HepG2 (cell line): ENCODE results near the gene ANKRD39. TPM values are rescaled to one million over a fixed set of nuclear protein-coding genes. Genes with fewer than 3 reads are reported as not detected.

Experiments
- ATAC-seq: fragments of 200-7000 bp; cut with Tn5 transposase; 3 replicates; pipeline ENCODE4 v1.9.1; 2020; ENCODE audit warnings: mild to moderate bottlenecking, moderate library complexity
- BruUV-seq: library from RNA; stranded (reverse); fragments of 400-500 nt; replicated peaks from 2 replicates; lab custom pipeline; 2021; lab: Mats Ljungman, UMichigan
- CTCF ChIA-PET: fragments of 300-600 bp; formaldehyde crosslinking; extraction: SDS; loops from one replicate; lab custom pipeline; 2021; ENCODE audit warnings: low total read pairs, inconsistent platforms, low intra/inter-chr PET ratio; lab: Yijun Ruan, JAX
- POLR2A ChIA-PET: fragments of 350-600 bp; sonication (Branson Sonifier 250); formaldehyde crosslinking; loops from one replicate; lab custom pipeline; 2020; ENCODE audit warnings: antibody characterized with exemption, inconsistent platforms; lab: Yijun Ruan, JAX
- DNase-seq: peaks from one replicate; pipeline ENCODE4 v3.0.0-alpha.2; 2015; ENCODE audit warnings: low spot score
- FAIRE-seq: peaks from 3 replicates; lab custom pipeline; 2011; peaks lifted over from hg19 to GRCh38; lab: Jason Lieb, UNC
- H2AFZ ChIP-seq: one replicate; pipeline ENCODE4 v1.6.1; 2011; ENCODE audit warnings: low read length, inconsistent platforms
- H3K27ac ChIP-seq: fragments of 300-600 bp; 3 replicates; pipeline ENCODE4 v1.8.0; 2011; ENCODE audit warnings: mixed run types, mild to moderate bottlenecking, mixed read lengths, low read length, inconsistent platforms; ENCODE audit not compliant: insufficient read depth; ENCODE audit errors: extremely low read length
- H3K27me3 ChIP-seq, 2 experiments: fragments of 200-600 bp in 1 of 2; 2 replicates in 1 of 2; 3 replicates in 1 of 2; pipeline versions ENCODE4 v1.6.0 to v1.8.0; 2011; ENCODE audit warnings: low read length in 2 of 2, mild to moderate bottlenecking in 2 of 2, moderate library complexity in 2 of 2, inconsistent platforms in 1 of 2; ENCODE audit not compliant: insufficient read depth in 2 of 2, control insufficient read depth in 1 of 2
- H3K36me3 ChIP-seq, 2 experiments: fragments of 200-600 bp in 1 of 2; replicated peaks in 1 of 2; 2 replicates in 1 of 2; 3 replicates in 1 of 2; pipeline versions ENCODE4 v1.5.1 to v1.8.0; 2011; ENCODE audit warnings: low read length in 2 of 2, inconsistent platforms in 1 of 2; ENCODE audit not compliant: insufficient read depth in 2 of 2, control insufficient read depth in 1 of 2
- H3K4me1 ChIP-seq: 2 replicates; pipeline ENCODE4 v1.5.1; 2012; ENCODE audit warnings: low read length, inconsistent platforms; ENCODE audit not compliant: insufficient read depth
- H3K4me2 ChIP-seq: 2 replicates; pipeline ENCODE4 v1.6.0; 2011; ENCODE audit warnings: low read depth, low read length, inconsistent platforms
- H3K4me3 ChIP-seq, 3 experiments: fragments of 200-600 bp in 1 of 3; sonication (generic), shearing (Covaris generic) in 1 of 3; replicated peaks in 1 of 3; 2 replicates each; pipeline ENCODE4 v1.5.1; 2011 to 2016; ENCODE audit warnings: low read length in 3 of 3, inconsistent platforms in 2 of 3, low read depth in 2 of 3, mild to moderate bottlenecking in 2 of 3, control low read depth in 1 of 3, mixed read lengths in 1 of 3; ENCODE audit not compliant: insufficient read depth in 1 of 3
- H3K79me2 ChIP-seq: one replicate; pipeline ENCODE4 v1.6.1; 2011; ENCODE audit warnings: low read length, inconsistent platforms; ENCODE audit not compliant: insufficient read depth
- H3K9ac ChIP-seq: 2 replicates; pipeline ENCODE4 v1.6.0; 2011; ENCODE audit warnings: mild to moderate bottlenecking, low read depth, low read length, inconsistent platforms; ENCODE audit not compliant: insufficient read depth
- H3K9me3 ChIP-seq: 2 replicates; pipeline ENCODE4 v1.5.1; 2012; ENCODE audit warnings: mild to moderate bottlenecking, low read length
- H4K20me1 ChIP-seq: 2 replicates; pipeline ENCODE4 v1.6.0; 2011; ENCODE audit warnings: inconsistent platforms, mild to moderate bottlenecking, low read length, moderate library complexity; ENCODE audit not compliant: insufficient read depth
- ZNF263 ChIP-seq: sonication (generic); formaldehyde crosslinking; IDR thresholded peaks from 2 replicates; pipeline ENCODE4 v1.4.0; 2020; ENCODE audit warnings: missing genetic modification reagents
- ZNF609 ChIP-seq: sonication (generic); formaldehyde crosslinking; IDR thresholded peaks from 2 replicates; pipeline ENCODE4 v1.4.0; 2020; ENCODE audit warnings: mild to moderate bottlenecking, missing genetic modification reagents, borderline replicate concordance
- WGBS: methylation state at CpG from one replicate; pipeline ENCODE4 v1.1.6; 2017; ENCODE audit warnings: low lambda C conversion rate; 5-methylcytosine and 5-hydroxymethylcytosine counted together
- in situ Hi-C: cut with HindIII; loops from 2 replicates; pipeline ENCODE4 v1.10.0; 2017; ENCODE audit warnings: low pct_unique_long_range_greater_than_20kb; ENCODE audit not compliant: extremely low pct_ligation_motif_present
- intact Hi-C: fragments of 100-400 bp; cut with micrococcal nuclease; formaldehyde crosslinking; loops from one replicate; pipeline ENCODE4 v1.10.0; 2022; ENCODE audit not compliant: unreplicated experiment
- polyA plus RNA-seq, 8 experiments: library from polyadenylated mRNA; depleted of rRNA in 3 of 8; stranded (reverse) in 7 of 8; unstranded in 1 of 8; fragments of >200 nt; fragmentation: Illumina TruSeq in 4 of 8; extraction: Trizol in 4 of 8; gene quantifications; 2 replicates each; pipeline versions ENCODE4 v1.2.1 to v1.2.3, GENCODE V29; 2011 to 2016; ENCODE audit warnings: low read depth in 4 of 8, missing spikeins in 1 of 8, mixed read lengths in 1 of 8; ENCODE audit not compliant: insufficient read depth in 1 of 8
- total RNA-seq, 5 experiments: library from RNA; depleted of rRNA; stranded (reverse); fragments of >200 nt; fragmentation: Illumina TruSeq; extraction: Trizol; gene quantifications; 2 replicates each; pipeline ENCODE4 v1.2.3, GENCODE V29; 2016; ENCODE audit warnings: low read depth in 1 of 5

Gene ANKRD39
- total and polyA plus RNA-seq, 2 of the 13 experiments (the other 11 are each of a cell fraction or from before 2014, with no cell fraction given), result 23.2 to 24.8 TPM

- POLR2A ChIA-PET, result no interaction called here
- in situ Hi-C loops (no loop called here), intact Hi-C loops (no loop called here)
- Histone ChIP-seq H3K9ac (no peak overlapping the region), H3K27me3 (peaks cover 18 to 59% of the 10 kb centered on the region in 2 experiments), H3K4me1 (no peaks in the 10 kb centered on the region), H2AFZ (no peak overlapping the region), H4K20me1 (no peaks in the 10 kb centered on the region), H3K27ac (no peak overlapping the region), H3K4me2 (no peak overlapping the region), H3K9me3 (no peaks in the 10 kb centered on the region), H3K4me3 (no peak overlapping the region), H3K79me2 (no peaks in the 10 kb centered on the region), H3K36me3 (no peaks in the 10 kb centered on the region)
- DNase-seq (no peak), FAIRE-seq (no peak), ATAC-seq (no peak)
- WGBS, result 45% methylated on average over 12 of the region's 16 CpGs
- TF ChIP-seq ZNF263 (CRISPR knock-in tag), result 0 out of 2 replicates have a peak, but pooled peaks have one; percentile 15
- no peak for TF ChIP-seq ZNF609 (CRISPR knock-in tag)
- BruUV-seq, result no TSS peak
- CTCF ChIA-PET, result no interaction called here
Observed at GRCh38 chr2:96893289-96894150, 35.7 kb upstream of the ANKRD39 start.
